IMR-90 (cell line): Measurements from ENCODE around the gene OPTN.

Experiments
- CEBPB ChIP-seq: IDR thresholded peaks from 2 replicates; pipeline ENCODE4 v1.6.1; 2012; ENCODE audit warnings: low read depth, low read length, improper control_type of control experiment
- CTCF ChIP-seq: conservative IDR thresholded peaks from 2 replicates; pipeline ENCODE4 v1.5.1; 2012; ENCODE audit warnings: mild to moderate bottlenecking, low read depth, low read length, improper control_type of control experiment
- MAFK ChIP-seq: IDR thresholded peaks from 2 replicates; pipeline ENCODE4 v1.6.1; 2012; ENCODE audit warnings: low read depth, low read length, improper control_type of control experiment
- MAZ ChIP-seq: IDR thresholded peaks from 2 replicates; pipeline ENCODE4 v1.6.1; 2012; ENCODE audit warnings: low read depth, mild to moderate bottlenecking, low read length, improper control_type of control experiment, moderate library complexity, borderline replicate concordance
- POLR2A ChIP-seq: IDR thresholded peaks from 2 replicates; pipeline ENCODE4 v1.6.1; 2012; ENCODE audit warnings: mild to moderate bottlenecking, low read depth, low read length
- RCOR1 ChIP-seq: IDR thresholded peaks from 2 replicates; pipeline ENCODE4 v1.6.1; 2012; ENCODE audit warnings: mild to moderate bottlenecking, low read length, improper control_type of control experiment; ENCODE audit not compliant: insufficient replicate concordance

DNA sequence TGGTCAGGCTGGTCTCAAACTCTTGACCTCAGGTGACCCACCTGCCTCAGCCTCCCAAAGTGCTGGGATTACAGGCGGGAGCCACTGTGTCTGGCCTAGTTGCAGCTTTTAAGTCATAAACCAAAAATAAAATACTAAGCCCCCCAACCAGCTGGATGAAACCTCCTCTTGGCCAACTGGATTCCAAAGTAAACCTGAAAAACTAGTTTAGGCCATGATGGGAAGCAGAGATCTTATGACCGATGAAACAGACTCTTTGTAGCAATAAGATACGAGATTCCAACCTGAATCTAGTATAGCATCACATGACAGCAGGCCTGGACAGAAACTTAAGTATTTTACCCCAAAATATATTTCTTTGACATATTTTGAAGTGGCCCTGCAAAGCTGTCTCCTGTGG is 52.3 kb downstream of the OPTN start:
- TF ChIP-seq CTCF (no peak), POLR2A (no peak), RCOR1 (no peak), CEBPB (no peak), MAZ (no peak), MAFK (no peak)
